SU-DHL-6 (cell line): ENCODE data around the gene MCTP1.

Experiments used
- EZH2phosphoT487 ChIP-seq: fragments of 200-600 bp; sonication (generic), shearing (Covaris generic); conservative IDR thresholded peaks from 2 replicates; pipeline ENCODE4 v1.6.1; 2018; ENCODE audit warnings: mild to moderate bottlenecking, antibody characterized with exemption, low read length, moderate library complexity, mixed read lengths
- TF ChIP-seq, protein P1 (sequence below): fragments of 200-600 bp; sonication (generic); IDR thresholded peaks from one replicate; pipeline ENCODE4 v1.5.1; 2017; ENCODE audit warnings: antibody characterized with exemption, mild to moderate bottlenecking, low read length, moderate library complexity; ENCODE audit not compliant: insufficient read depth, poor library complexity, severe bottlenecking

DNA sequence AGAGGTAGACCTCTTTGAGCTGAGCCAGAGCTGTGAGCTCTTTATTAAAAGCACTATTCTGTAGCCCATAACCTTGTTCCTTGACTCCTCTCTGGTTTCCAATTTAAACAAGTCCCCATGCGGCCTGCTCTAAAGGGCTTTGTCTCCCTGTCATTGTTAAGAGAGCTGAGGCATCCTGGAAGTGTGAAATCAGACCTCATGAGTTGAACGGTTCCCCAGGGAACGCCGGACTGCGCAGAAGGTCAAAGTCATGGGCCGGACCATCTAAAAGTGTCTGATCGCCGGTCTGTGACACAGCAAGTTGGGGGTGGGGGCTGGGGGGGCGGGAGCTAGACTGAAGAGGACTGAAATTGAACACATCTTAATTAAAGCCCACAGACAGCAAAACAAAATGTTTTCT is 400.6 kb downstream of the MCTP1 start:
- TF ChIP-seq, protein P1, sequence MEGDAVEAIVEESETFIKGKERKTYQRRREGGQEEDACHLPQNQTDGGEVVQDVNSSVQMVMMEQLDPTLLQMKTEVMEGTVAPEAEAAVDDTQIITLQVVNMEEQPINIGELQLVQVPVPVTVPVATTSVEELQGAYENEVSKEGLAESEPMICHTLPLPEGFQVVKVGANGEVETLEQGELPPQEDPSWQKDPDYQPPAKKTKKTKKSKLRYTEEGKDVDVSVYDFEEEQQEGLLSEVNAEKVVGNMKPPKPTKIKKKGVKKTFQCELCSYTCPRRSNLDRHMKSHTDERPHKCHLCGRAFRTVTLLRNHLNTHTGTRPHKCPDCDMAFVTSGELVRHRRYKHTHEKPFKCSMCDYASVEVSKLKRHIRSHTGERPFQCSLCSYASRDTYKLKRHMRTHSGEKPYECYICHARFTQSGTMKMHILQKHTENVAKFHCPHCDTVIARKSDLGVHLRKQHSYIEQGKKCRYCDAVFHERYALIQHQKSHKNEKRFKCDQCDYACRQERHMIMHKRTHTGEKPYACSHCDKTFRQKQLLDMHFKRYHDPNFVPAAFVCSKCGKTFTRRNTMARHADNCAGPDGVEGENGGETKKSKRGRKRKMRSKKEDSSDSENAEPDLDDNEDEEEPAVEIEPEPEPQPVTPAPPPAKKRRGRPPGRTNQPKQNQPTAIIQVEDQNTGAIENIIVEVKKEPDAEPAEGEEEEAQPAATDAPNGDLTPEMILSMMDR: no peak
- no peak for TF ChIP-seq EZH2phosphoT487
